ENCODE results near the gene AUTS2. TPM values are rescaled to one million over a fixed set of nuclear protein-coding genes. Genes with fewer than 3 reads are reported as not detected.

The AUTS2 gene
- polyA plus RNA-seq, 1 donor (not counting 4 experiments of a cell fraction or from before 2014, with no cell fraction given): 4.7 TPM

GRCh38 chr7:70602117-70602516 lies 1003.8 kb downstream of the AUTS2 start:
- DNase-seq (ENCODE audit: low read depth, low spot score) (no peak), FAIRE-seq (no peak)
- Histone ChIP-seq H3K9me3 (ENCODE audit: control insufficient read depth, low read depth, low read length) (peaks cover 2% of the 10 kb centered on the region), H3K27ac (ENCODE audit: control insufficient read depth, insufficient read depth, low read length) (no peak overlapping the region), H4K20me1 (ENCODE audit: control insufficient read depth, extremely low read depth, insufficient read depth, low read length) (no peaks in the 10 kb centered on the region), H2AFZ (ENCODE audit: control insufficient read depth, low read length) (no peak overlapping the region), H3K4me1 (ENCODE audit: control insufficient read depth, extremely low read depth, insufficient read depth, low read length) (peaks cover 37% of the 10 kb centered on the region), H3K9me1 (ENCODE audit: control insufficient read depth, extremely low read depth, insufficient read depth, low read length) (peaks cover 5% of the 10 kb centered on the region), H3K36me3 (ENCODE audit: control insufficient read depth in 2 of 2, extremely low read depth in 1 of 2, insufficient read depth in 2 of 2, low read length in 2 of 2) (no peaks in the 10 kb centered on the region), H3K4me2 (ENCODE audit: control insufficient read depth, extremely low read depth, insufficient read depth, low read depth, low read length) (no peak overlapping the region), H3K9ac (ENCODE audit: control insufficient read depth, extremely low read depth, insufficient read depth, low read length) (no peak overlapping the region), H3K4me3 (ENCODE audit: control insufficient read depth in 2 of 3, extremely low read depth in 1 of 3, insufficient read depth in 2 of 3, low read depth in 1 of 3, low read length in 3 of 3) (no peak overlapping the region), H3K27me3 (ENCODE audit: control insufficient read depth, extremely low read depth, insufficient read depth, low read length) (no peaks in the 10 kb centered on the region), H3K79me2 (ENCODE audit: control insufficient read depth, insufficient read depth, low read length) (peaks cover 4% of the 10 kb centered on the region)
- dilution Hi-C loops (cut with MboI; ENCODE audit: extremely low pct_ligation_motif_present, low sequenced_read_pairs): no loop called here
- TF ChIP-seq CTCF (optimal IDR thresholded peaks at IDR 0.05 in 1 of 3, IDR thresholded peaks at IDR 0.05 in 1 of 3, conservative IDR thresholded peaks at IDR 0.05 in 1 of 3; ENCODE audit: extremely low read depth in 1 of 3, insufficient read depth in 2 of 3, low read length in 3 of 3) (no peak), EZH2 (IDR thresholded peaks at IDR 0.05; ENCODE audit: low read length) (no peak)

GRCh38 chr7:70607281-70607680 lies 1009.0 kb downstream of the AUTS2 start:
- Histone ChIP-seq H2AFZ (ENCODE audit: control insufficient read depth, low read length) (no peak overlapping the region), H4K20me1 (ENCODE audit: control insufficient read depth, extremely low read depth, insufficient read depth, low read length) (no peaks in the 10 kb centered on the region), H3K27ac (ENCODE audit: control insufficient read depth, insufficient read depth, low read length) (no peak overlapping the region), H3K9me1 (ENCODE audit: control insufficient read depth, extremely low read depth, insufficient read depth, low read length) (no peaks in the 10 kb centered on the region), H3K36me3 (ENCODE audit: control insufficient read depth in 2 of 2, extremely low read depth in 1 of 2, insufficient read depth in 2 of 2, low read length in 2 of 2) (no peaks in the 10 kb centered on the region), H3K4me2 (ENCODE audit: control insufficient read depth, extremely low read depth, insufficient read depth, low read depth, low read length) (no peak overlapping the region), H3K9ac (ENCODE audit: control insufficient read depth, extremely low read depth, insufficient read depth, low read length) (no peak overlapping the region), H3K4me1 (ENCODE audit: control insufficient read depth, extremely low read depth, insufficient read depth, low read length) (peaks cover 18% of the 10 kb centered on the region), H3K79me2 (ENCODE audit: control insufficient read depth, insufficient read depth, low read length) (no peaks in the 10 kb centered on the region), H3K27me3 (ENCODE audit: control insufficient read depth, extremely low read depth, insufficient read depth, low read length) (no peaks in the 10 kb centered on the region), H3K9me3 (ENCODE audit: control insufficient read depth, low read depth, low read length) (peaks cover 2% of the 10 kb centered on the region), H3K4me3 (ENCODE audit: control insufficient read depth in 2 of 3, extremely low read depth in 1 of 3, insufficient read depth in 2 of 3, low read depth in 1 of 3, low read length in 3 of 3) (no peak overlapping the region)
- TF ChIP-seq EZH2 (IDR thresholded peaks at IDR 0.05; ENCODE audit: low read length) (no peak), CTCF (optimal IDR thresholded peaks at IDR 0.05 in 1 of 3, IDR thresholded peaks at IDR 0.05 in 1 of 3, conservative IDR thresholded peaks at IDR 0.05 in 1 of 3; ENCODE audit: extremely low read depth in 1 of 3, insufficient read depth in 2 of 3, low read length in 3 of 3) (peak in 1 of 3 experiments; percentile 27)
- dilution Hi-C loops (cut with MboI; ENCODE audit: extremely low pct_ligation_motif_present, low sequenced_read_pairs): no loop called here
- FAIRE-seq: peak; percentile 96
- DNase-seq (ENCODE audit: low read depth, low spot score): no peak
